Measurements from ENCODE around the gene CNDP2. TPM values are rescaled to one million over a fixed set of nuclear protein-coding genes. Genes with fewer than 3 reads are reported as not detected.

Gene CNDP2
- total and polyA plus RNA-seq, 2 donors (not counting 1 experiment from before 2014, with no cell fraction given), result 121 to 182 TPM

GRCh38 chr18:74505776-74506175 lies 9.6 kb downstream of the CNDP2 start:
- no peaks in the 10 kb centered on the region for H3K9me3 ChIP-seq (ENCODE audit: control extremely low read depth in 1 of 3, control insufficient read depth in 2 of 3, insufficient read depth in 1 of 3, low read length in 2 of 3)
- H3K27me3 ChIP-seq (replicated peaks in 1 of 4; ENCODE audit: control extremely low read depth in 1 of 4, control insufficient read depth in 3 of 4, insufficient read depth in 4 of 4, low read length in 3 of 4), result no peaks in the 10 kb centered on the region
- no peak for TF ChIP-seq EZH2 (IDR thresholded peaks at IDR 0.05; ENCODE audit: borderline replicate concordance, insufficient read depth, low read depth, low read length, poor library complexity, severe bottlenecking)
- Mint-ChIP-seq H3K27ac (no peak overlapping the region), H3K9me3 (ENCODE audit: insufficient read depth) (no peaks in the 10 kb centered on the region), H3K4me3 (no peak overlapping the region), H3K27me3 (no peaks in the 10 kb centered on the region), H3K4me1 (peaks cover 25% of the 10 kb centered on the region)
- peaks cover 2 to 96% of the 10 kb centered on the region in 2 experiments for H3K36me3 ChIP-seq (replicated peaks in 1 of 2; ENCODE audit: control extremely low read depth in 1 of 2, control insufficient read depth in 1 of 2, extremely low read depth in 1 of 2, insufficient read depth in 2 of 2, low read length in 1 of 2)
- no peak overlapping the region for H2AFZ ChIP-seq (ENCODE audit: insufficient read depth, low read depth, low read length, poor library complexity, severe bottlenecking)
- CTCF ChIA-PET, result interaction anchor here (0.7 kb wide), 1 partner anchor 837 kb away, joined by 3 read pairs; no protein-coding TSS in a partner anchor
- peaks cover 7 to 22% of the 10 kb centered on the region in 2 donors for H3K4me1 ChIP-seq (ENCODE audit: control insufficient read depth in 2 of 2, insufficient read depth in 2 of 2, low read length in 2 of 2)
- ATAC-seq (ENCODE audit: low read depth) (no peak), DNase-seq (no peak)
- peaks cover 87% of the 10 kb centered on the region for H3K79me2 ChIP-seq (ENCODE audit: control insufficient read depth, insufficient read depth, low read length)
- H3K27ac ChIP-seq (ENCODE audit: low read length in 2 of 2), result no peak overlapping the region
- no peak overlapping the region for H3K4me3 ChIP-seq (ENCODE audit: control extremely low read depth in 1 of 5, extremely low read depth in 1 of 5, insufficient read depth in 1 of 5, low read depth in 2 of 5, low read length in 4 of 5)
- POLR2A ChIA-PET, result no interaction called here
- no peak overlapping the region for H3K9ac ChIP-seq (ENCODE audit: low read length)
- H4K20me1 ChIP-seq (ENCODE audit: control insufficient read depth, insufficient read depth, low read length, poor library complexity, severe bottlenecking), result peaks cover 60% of the 10 kb centered on the region
- intact Hi-C loops (cut with micrococcal nuclease), result no loop called here
- 95% methylated on average over 10 of the region's 16 CpGs for whole genome bisulfite sequencing (ENCODE audit: insufficient coverage)
- H3K4me2 ChIP-seq (replicated peaks; ENCODE audit: low read depth, low read length, poor library complexity, severe bottlenecking), result no peak overlapping the region

DNA sequence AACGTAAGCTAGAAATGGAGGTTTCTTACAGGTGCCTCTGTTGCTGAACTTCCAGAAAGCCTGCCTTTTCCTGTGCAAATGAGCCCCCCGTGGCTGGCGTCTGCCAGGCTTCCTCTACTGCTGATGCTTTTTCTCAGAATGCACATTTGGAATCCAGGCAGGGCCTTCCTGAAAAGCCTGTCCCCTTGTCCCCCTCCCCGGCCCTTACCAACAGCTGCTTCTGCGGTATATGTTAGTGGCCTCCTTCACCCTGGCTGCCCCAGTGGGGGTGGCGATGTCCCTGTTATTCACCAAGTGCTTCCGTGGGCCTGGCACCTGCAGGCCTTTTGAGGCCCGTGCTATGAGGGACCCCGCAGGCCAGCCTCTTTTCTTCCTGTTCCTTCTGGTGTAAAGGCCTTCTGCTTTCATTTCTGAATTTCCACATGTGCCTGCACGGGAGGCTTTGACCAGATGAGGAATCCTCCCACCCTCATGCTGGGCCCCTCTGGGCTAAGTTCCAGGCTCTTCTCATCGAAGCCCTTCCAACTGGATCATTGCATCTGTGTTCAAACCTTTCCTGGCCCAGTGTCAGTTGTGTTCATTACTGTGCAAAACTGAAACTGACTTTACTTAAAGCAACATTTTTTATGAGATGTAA lies 10.4 kb downstream of the CNDP2 start:
- POLR2A ChIA-PET, result no interaction called here
- DNase-seq (no peak), ATAC-seq (ENCODE audit: low read depth) (no peak)
- peak overlapping the region; percentile 10 for H3K27ac Mint-ChIP-seq
- H3K4me1 Mint-ChIP-seq, result peaks cover 18% of the 10 kb centered on the region
- H2AFZ ChIP-seq (ENCODE audit: insufficient read depth, low read depth, low read length, poor library complexity, severe bottlenecking), result no peak overlapping the region
- TF ChIP-seq EZH2 (IDR thresholded peaks at IDR 0.05; ENCODE audit: borderline replicate concordance, insufficient read depth, low read depth, low read length, poor library complexity, severe bottlenecking), result no peak
- TF ChIP-seq, protein P1, sequence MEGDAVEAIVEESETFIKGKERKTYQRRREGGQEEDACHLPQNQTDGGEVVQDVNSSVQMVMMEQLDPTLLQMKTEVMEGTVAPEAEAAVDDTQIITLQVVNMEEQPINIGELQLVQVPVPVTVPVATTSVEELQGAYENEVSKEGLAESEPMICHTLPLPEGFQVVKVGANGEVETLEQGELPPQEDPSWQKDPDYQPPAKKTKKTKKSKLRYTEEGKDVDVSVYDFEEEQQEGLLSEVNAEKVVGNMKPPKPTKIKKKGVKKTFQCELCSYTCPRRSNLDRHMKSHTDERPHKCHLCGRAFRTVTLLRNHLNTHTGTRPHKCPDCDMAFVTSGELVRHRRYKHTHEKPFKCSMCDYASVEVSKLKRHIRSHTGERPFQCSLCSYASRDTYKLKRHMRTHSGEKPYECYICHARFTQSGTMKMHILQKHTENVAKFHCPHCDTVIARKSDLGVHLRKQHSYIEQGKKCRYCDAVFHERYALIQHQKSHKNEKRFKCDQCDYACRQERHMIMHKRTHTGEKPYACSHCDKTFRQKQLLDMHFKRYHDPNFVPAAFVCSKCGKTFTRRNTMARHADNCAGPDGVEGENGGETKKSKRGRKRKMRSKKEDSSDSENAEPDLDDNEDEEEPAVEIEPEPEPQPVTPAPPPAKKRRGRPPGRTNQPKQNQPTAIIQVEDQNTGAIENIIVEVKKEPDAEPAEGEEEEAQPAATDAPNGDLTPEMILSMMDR (IDR thresholded peaks at IDR 0.05), result no peak
- H4K20me1 ChIP-seq (ENCODE audit: control insufficient read depth, insufficient read depth, low read length, poor library complexity, severe bottlenecking), result peaks cover 60% of the 10 kb centered on the region
- WGBS (ENCODE audit: insufficient coverage), result 50% methylated on average over 11 of the region's 11 CpGs
- H3K4me2 ChIP-seq (replicated peaks; ENCODE audit: low read depth, low read length, poor library complexity, severe bottlenecking), result no peak overlapping the region
- intact Hi-C loops (cut with micrococcal nuclease), result no loop called here
- H3K9me3 ChIP-seq (ENCODE audit: control extremely low read depth in 1 of 3, control insufficient read depth in 2 of 3, insufficient read depth in 1 of 3, low read length in 2 of 3), result no peaks in the 10 kb centered on the region
- no peak overlapping the region for H3K4me3 ChIP-seq (ENCODE audit: control extremely low read depth in 1 of 5, extremely low read depth in 1 of 5, insufficient read depth in 1 of 5, low read depth in 2 of 5, low read length in 4 of 5)
- no peaks in the 10 kb centered on the region for H3K27me3 ChIP-seq (replicated peaks in 1 of 4; ENCODE audit: control extremely low read depth in 1 of 4, control insufficient read depth in 3 of 4, insufficient read depth in 4 of 4, low read length in 3 of 4)
- no peak overlapping the region for H3K9ac ChIP-seq (ENCODE audit: low read length)
- H3K79me2 ChIP-seq (ENCODE audit: control insufficient read depth, insufficient read depth, low read length), result peaks cover 84% of the 10 kb centered on the region
- H3K27ac ChIP-seq (ENCODE audit: low read length in 2 of 2), result no peak overlapping the region
- no peak overlapping the region for H3K4me3 Mint-ChIP-seq
- peaks cover under 1 to 14% of the 10 kb centered on the region in 2 donors for H3K4me1 ChIP-seq (ENCODE audit: control insufficient read depth in 2 of 2, insufficient read depth in 2 of 2, low read length in 2 of 2)
- CTCF ChIA-PET, result no interaction called here
- H3K27me3 Mint-ChIP-seq, result no peaks in the 10 kb centered on the region
- no peaks in the 10 kb centered on the region for H3K9me3 Mint-ChIP-seq (ENCODE audit: insufficient read depth)
- peaks cover 6 to 95% of the 10 kb centered on the region in 2 experiments for H3K36me3 ChIP-seq (replicated peaks in 1 of 2; ENCODE audit: control extremely low read depth in 1 of 2, control insufficient read depth in 1 of 2, extremely low read depth in 1 of 2, insufficient read depth in 2 of 2, low read length in 1 of 2)

All from B cell (primary cell).